ENCODE measurements around the gene CMIP. TPM values are rescaled to one million over a fixed set of nuclear protein-coding genes. Genes with fewer than 3 reads are reported as not detected.

The CMIP gene
- polyA plus RNA-seq, 1 of the 3 experiments (the other 2 are of a cell fraction): 5.4 TPM

DNA sequence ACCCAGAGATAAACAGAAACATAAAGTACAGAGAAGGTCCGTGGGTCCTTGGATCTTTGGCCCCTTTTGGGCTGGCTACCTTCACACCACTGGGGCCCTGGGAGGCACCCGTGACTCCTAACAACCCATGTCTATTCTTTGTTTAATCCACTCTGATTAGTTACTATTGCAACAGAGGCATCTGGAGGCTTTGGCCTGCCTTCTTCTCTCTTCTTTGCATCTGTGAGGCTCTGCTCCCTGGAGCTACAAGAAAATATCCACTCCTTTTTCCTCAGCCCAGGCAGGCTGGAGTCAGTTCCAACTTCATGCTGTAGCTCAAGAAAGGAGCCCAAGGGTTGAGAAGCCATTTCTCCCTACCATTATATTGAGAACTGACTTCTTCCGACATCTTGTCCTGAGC lies 9.5 kb upstream of the CMIP start (continued):
- no peak for TF ChIP-seq EZH2phosphoT487 (IDR thresholded peaks at IDR 0.05; ENCODE audit: borderline replicate concordance, low read depth)
- TF ChIP-seq, protein P1, sequence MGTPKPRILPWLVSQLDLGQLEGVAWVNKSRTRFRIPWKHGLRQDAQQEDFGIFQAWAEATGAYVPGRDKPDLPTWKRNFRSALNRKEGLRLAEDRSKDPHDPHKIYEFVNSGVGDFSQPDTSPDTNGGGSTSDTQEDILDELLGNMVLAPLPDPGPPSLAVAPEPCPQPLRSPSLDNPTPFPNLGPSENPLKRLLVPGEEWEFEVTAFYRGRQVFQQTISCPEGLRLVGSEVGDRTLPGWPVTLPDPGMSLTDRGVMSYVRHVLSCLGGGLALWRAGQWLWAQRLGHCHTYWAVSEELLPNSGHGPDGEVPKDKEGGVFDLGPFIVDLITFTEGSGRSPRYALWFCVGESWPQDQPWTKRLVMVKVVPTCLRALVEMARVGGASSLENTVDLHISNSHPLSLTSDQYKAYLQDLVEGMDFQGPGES (IDR thresholded peaks at IDR 0.05; ENCODE audit: low read depth, low read length): no peak
- TF ChIP-seq CHD2 (IDR thresholded peaks at IDR 0.05; ENCODE audit: low read length, partially characterized antibody): no peak
- no peak for TF ChIP-seq TEAD4 (IDR thresholded peaks at IDR 0.05; ENCODE audit: borderline replicate concordance, insufficient read depth)

DNA sequence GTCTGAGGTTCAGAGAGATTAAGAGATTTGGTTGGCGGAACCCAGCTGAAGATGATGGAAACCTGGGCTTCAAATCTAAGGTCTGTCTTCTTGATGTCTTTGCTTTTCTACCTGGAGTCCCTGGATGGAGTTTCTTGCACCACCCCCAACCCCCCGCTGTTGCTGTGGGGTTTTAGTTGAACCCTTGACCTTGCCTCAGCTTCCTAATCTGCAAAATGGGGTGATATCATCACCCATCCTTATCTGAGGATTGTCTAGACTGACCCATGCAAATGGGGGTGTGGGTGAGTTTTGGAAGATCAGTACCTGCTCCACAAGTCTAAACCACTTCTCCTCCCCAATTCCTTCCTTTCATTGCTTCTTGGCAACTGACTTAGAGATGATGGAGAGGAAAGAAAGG lies 9.0 kb upstream of the CMIP start:
- Histone ChIP-seq H3K36me3 (replicated peaks in 1 of 2; ENCODE audit: control insufficient read depth in 1 of 2, insufficient read depth in 2 of 2, low read length in 1 of 2) (no peaks in the 10 kb centered on the region), H3K27ac (ENCODE audit: low read depth in 2 of 2, low read length in 1 of 2) (no peak overlapping the region), H3K4me1 (ENCODE audit: control insufficient read depth in 1 of 2, insufficient read depth in 2 of 2, low read depth in 1 of 2, low read length in 1 of 2) (no peaks in the 10 kb centered on the region; a peak in 1 of 4 replicates), H3K9ac (no peak overlapping the region), H3F3A (replicated peaks; ENCODE audit: insufficient read depth) (peaks cover 2% of the 10 kb centered on the region), H3K4me3 (ENCODE audit: low read depth in 2 of 2, low read length in 1 of 2) (no peak overlapping the region), H3K4me2 (no peak overlapping the region), H4K20me1 (ENCODE audit: insufficient read depth) (no peaks in the 10 kb centered on the region), H3K27me3 (ENCODE audit: insufficient read depth) (no peaks in the 10 kb centered on the region; the same call in 1 of the 2 replicates), H3K79me2 (ENCODE audit: insufficient read depth) (no peaks in the 10 kb centered on the region), H3K9me3 (no peaks in the 10 kb centered on the region), H2AFZ (ENCODE audit: low read depth) (no peak overlapping the region), H3K9me2 (no peaks in the 10 kb centered on the region)
- ChIA-PET POLR2A (no interaction called here), CTCF (no interaction called here)
- DNase-seq: no peak
- TF ChIP-seq, protein P2, sequence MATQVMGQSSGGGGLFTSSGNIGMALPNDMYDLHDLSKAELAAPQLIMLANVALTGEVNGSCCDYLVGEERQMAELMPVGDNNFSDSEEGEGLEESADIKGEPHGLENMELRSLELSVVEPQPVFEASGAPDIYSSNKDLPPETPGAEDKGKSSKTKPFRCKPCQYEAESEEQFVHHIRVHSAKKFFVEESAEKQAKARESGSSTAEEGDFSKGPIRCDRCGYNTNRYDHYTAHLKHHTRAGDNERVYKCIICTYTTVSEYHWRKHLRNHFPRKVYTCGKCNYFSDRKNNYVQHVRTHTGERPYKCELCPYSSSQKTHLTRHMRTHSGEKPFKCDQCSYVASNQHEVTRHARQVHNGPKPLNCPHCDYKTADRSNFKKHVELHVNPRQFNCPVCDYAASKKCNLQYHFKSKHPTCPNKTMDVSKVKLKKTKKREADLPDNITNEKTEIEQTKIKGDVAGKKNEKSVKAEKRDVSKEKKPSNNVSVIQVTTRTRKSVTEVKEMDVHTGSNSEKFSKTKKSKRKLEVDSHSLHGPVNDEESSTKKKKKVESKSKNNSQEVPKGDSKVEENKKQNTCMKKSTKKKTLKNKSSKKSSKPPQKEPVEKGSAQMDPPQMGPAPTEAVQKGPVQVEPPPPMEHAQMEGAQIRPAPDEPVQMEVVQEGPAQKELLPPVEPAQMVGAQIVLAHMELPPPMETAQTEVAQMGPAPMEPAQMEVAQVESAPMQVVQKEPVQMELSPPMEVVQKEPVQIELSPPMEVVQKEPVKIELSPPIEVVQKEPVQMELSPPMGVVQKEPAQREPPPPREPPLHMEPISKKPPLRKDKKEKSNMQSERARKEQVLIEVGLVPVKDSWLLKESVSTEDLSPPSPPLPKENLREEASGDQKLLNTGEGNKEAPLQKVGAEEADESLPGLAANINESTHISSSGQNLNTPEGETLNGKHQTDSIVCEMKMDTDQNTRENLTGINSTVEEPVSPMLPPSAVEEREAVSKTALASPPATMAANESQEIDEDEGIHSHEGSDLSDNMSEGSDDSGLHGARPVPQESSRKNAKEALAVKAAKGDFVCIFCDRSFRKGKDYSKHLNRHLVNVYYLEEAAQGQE (IDR thresholded peaks at IDR 0.05; ENCODE audit: low read depth, low read length): no peak
- no peak for TF ChIP-seq SIN3A (IDR thresholded peaks at IDR 0.05; ENCODE audit: borderline replicate concordance, low read depth, low read length)
- TF ChIP-seq, protein P3, sequence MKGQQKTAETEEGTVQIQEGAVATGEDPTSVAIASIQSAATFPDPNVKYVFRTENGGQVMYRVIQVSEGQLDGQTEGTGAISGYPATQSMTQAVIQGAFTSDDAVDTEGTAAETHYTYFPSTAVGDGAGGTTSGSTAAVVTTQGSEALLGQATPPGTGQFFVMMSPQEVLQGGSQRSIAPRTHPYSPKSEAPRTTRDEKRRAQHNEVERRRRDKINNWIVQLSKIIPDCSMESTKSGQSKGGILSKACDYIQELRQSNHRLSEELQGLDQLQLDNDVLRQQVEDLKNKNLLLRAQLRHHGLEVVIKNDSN (IDR thresholded peaks at IDR 0.05; ENCODE audit: borderline replicate concordance, low read depth): no peak
- no peak for TF ChIP-seq YY1 (IDR thresholded peaks at IDR 0.05; ENCODE audit: low read depth)
- TF ChIP-seq, protein P4, sequence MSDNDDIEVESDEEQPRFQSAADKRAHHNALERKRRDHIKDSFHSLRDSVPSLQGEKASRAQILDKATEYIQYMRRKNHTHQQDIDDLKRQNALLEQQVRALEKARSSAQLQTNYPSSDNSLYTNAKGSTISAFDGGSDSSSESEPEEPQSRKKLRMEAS (IDR thresholded peaks at IDR 0.05; ENCODE audit: low read depth): no peak
- 79% methylated on average over 2 of the region's 2 CpGs for WGBS (ENCODE audit: low lambda C conversion rate)

Measured in SK-N-SH (cell line).